Panc1 (cell line): ENCODE measurements around the gene RPRD2.

ENCODE experiments used
- CTCF ChIP-seq: fragments of 450-650 bp; IDR thresholded peaks from 2 replicates; pipeline ENCODE4 v1.5.1; 2017; ENCODE audit warnings: mild to moderate bottlenecking
- TCF7L2 ChIP-seq: IDR thresholded peaks from 2 replicates; pipeline ENCODE4 v1.6.1; 2011; ENCODE audit warnings: mild to moderate bottlenecking, low read depth, low read length, inconsistent platforms

- no peak for TF ChIP-seq CTCF
- TF ChIP-seq TCF7L2, result no peak
These were observed 28.7 kb downstream of the RPRD2 start for GRCh38 chr1:150392627-150393026.
